HG03378 (cell line): ENCODE measurements around the gene KIF1A.

Experiments
- ATAC-seq: cut with Tn5 transposase; IDR thresholded peaks from one replicate; pipeline ENCODE4 v1.9.1; 2021; ENCODE audit warnings: mild to moderate bottlenecking, moderate library complexity; ENCODE audit not compliant: unreplicated experiment

The KIF1A gene

DNA sequence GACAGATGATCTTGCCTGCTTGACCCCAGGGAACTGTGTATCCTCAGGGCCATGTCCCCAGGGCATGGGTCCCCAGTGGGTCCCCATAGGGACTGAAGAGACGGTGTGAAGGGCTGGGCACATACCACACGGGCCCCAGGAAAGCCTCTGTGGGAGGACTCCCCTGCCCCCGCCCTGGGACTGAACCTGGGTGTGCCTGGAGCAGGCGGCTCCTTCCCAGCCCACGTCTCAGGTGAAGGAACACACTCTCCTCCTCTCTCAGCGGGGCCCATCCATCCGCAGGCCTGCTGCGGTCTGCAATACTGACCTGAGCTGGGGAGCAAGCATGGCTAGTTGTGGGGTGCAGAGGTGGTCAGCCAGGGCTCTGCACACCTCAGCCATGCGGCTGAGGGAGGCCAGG, 45.2 kb downstream of the KIF1A start:
- ATAC-seq = no peak

DNA sequence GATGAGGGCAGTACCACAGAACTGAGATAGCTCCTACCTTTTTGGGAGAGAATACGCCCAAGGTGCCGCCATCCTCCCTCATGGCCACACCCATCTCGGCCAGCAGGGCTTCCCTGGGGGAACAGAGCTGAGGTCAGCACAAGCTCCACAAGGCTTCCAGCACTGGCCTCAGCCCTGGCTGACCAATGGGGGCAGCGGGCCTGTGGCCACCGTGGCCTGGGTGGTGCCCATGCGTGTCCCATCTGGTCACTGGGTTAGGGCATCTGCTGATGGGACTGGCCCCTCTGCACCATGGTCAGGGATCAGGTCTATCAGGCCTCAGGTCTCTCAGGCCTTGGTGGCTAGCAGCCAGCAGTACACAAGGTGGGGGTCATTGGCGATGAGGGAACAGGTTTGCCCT, 50.9 kb downstream of the KIF1A start:
- no peak for ATAC-seq

DNA sequence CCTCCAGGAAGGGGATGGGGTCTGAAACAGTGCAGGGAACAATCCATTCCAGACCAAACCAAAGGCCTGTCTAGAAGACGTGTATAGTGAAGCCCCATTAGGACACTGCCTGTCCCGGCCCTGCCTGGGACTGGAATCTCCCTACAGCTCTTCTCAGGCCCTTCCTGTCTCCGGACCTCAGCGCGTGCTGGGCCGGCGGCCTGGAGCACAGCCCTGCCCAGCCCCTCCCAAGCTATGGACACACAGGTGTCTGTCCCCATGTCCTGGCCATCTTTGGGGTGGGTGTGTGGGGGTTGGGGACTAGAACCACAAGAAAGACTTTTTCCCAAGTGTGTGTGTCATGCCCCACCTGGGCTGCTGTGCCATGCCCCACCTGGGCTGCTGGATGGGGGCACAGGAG, 51.8 kb downstream of the KIF1A start:
- ATAC-seq = no peak

DNA sequence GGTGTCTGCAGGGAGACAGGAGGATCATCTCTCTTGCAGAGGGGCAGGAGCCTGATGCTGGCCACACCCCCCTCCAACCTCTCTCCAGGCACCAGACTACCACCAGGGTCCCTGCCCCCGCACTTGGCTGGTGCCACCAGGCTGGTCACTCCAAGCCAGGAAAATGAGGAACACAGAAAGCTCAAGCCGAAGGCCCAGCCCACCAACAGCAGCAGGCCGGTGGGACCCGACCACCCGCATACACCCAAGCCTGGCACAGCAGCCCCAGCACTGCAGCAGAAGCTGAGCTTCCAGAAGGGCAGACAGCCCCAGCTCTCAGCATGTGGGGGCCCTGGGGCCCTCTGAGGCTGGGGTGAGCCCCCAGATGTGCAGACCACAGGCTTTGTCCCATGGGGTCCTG, 52.7 kb downstream of the KIF1A start:
- ATAC-seq = no peak

DNA sequence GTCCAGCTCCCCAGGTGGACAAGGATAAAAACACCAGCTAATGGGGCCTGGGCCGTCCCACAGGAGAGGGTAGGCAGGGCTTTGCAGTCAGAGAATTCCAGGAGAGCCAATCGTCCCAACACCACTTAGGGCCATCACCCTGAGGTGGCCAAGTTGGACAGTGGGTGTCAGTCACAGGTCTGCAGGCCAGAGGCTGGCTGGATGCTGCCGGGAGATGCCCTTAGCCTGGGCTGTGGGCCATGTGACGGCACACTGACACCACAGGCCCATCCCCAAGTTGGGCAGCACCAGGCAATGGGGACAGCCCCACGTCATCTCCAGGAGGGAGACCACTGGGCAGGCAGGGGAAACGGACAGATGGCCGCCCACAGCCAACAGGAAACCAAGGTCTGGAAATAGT, 53.9 kb downstream of the KIF1A start:
- ATAC-seq = no peak

DNA sequence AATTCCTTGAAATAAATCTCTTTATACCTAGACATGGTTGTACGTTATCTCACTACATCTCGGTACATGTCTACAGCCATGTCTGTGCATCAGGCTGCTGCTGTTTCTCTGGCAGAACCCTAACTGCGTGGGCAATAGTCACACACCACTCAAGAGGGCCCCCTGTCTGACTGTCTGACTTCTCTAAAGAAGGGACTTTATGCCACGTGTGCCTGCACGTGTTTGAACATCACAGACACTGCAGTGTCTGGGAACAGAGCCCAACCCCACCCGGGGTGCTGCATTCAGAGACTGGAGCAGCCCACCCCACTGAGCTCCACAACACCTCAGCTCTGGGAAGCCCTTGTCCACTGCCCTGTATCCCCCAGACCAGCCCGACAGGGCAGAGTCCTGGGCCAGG, 55.0 kb downstream of the KIF1A start:
- no peak for ATAC-seq

DNA sequence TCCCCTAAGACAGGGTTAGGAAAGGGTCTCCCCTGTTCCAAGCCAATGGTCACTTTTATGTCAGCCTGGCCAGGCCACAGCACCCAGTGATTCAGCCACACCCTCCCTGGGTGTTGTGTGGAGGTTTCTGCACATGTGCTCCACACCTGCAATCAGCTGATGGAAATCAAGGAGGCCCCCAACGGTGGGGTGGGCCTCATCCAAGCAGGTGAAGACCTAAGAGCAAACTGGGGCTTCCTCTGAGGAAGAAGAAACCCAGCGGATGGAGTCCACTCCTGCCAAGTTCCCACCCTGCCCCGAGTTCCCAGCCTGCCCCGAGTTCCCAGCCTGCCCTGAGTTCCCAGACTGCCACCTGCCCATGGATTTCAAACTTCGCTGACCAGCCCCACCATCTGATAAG, 55.4 kb downstream of the KIF1A start:
- no peak for ATAC-seq

DNA sequence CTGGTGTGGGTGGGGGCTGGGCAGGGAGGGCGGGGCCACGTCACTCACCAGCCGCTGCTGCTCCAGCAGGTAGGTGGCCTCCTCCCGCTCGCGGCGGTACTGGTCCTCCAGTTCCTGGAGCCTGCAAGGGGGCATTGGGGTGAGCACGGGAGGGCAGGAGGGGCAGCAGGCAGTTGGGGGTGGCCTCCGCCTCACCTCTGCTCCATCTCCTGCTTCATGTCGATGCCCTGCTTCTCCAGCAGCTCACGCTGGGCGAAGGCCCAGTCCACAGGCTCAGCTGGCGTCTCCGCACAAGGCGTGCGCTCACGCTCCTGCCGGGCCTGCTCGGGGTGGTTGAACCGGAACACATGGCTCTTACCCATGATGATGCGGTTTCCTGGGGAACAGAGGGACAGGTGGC, 57.0 kb downstream of the KIF1A start:
- ATAC-seq = no peak

DNA sequence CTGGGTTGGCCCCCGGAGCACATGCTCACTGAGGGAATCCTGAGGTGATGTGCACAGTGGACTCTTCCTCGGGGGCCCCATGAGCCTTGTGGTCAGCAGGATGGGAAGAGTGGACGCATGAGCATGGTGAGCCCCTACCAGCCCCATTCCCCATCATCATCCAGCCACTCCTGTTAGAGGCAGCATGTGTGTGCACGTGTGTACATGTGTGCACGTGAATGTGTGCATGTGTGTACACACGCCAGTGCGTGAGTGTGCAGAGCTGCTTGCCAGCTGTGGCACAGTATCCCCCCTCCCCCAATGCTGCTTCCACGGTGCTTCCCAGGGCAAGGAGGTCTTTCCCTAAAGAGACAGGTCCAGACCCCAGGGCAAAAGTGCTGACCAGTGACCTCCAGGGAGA, 57.8 kb downstream of the KIF1A start:
- ATAC-seq = no peak

DNA sequence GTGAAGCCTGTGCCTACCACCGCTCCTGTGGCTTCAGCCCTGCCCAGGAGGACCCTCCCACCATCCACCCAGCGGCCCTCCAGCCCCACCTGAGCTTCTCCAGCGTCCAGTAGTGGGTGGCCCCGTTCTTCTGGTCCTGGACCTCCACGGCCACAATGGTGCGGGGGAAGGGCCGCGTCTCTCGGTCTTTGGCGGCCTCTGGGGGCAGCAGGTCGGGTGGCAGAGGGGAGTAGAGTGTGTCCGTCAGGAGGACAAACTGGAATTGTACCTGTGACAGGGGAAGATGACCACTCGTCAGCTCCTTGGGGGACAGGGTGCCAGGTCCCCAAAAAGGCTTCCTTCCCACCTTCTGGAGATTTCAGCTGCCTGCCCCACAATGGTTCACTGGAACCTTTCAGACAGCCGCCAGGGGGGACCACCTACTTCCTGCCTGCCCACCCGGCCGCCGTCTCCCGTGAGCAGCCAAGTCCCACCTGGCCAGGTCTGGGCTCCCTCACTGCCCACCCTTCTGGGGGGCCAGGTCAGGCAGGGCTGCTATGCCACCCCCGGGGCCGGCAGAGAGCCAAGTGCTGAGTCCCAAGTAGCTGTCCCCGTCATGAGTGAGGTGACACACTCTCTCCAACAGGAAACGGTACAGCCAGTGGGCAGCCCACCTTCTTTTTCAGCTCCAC, 59.3 kb downstream of the KIF1A start:
- ATAC-seq = no peak

DNA sequence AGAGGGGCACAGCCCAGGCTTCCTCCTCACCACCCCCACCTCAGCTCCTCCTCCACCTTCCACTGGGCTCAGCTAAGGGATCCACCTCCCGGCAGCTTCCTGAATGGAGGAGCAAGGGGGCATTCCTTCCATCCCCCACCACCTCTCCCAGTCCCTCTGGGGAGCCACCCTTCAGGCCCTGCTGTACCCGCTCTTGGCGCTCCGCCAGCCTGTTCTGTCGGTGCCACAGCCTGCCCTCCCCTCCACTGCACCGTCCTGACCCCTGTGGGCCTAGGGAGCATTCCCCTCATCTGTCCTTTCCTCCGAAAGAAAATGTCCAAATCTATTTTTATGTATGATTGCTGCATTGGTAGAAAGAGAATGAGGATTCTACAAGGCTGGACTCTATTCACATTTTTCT, 59.9 kb downstream of the KIF1A start:
- ATAC-seq = no peak

DNA sequence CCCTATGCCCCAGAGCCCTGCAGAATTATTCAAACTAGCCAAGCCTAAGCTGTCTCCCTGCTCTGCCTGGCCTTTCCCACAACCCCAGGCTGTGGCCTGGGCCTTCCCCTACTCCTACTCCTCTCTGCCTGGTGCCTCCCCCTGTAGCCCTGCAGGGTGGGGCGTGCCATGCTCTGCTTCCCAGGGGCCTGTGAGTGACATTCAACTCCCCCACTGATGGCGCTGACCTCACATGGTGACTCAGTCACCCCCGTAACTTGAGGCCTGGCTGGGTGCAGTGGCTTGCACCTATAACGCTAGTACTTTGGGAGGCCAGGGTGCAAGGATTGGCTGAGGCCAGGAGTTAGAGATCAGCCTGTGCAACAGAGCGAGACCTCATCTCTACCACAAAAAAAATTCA, 60.6 kb downstream of the KIF1A start:
- ATAC-seq = no peak

DNA sequence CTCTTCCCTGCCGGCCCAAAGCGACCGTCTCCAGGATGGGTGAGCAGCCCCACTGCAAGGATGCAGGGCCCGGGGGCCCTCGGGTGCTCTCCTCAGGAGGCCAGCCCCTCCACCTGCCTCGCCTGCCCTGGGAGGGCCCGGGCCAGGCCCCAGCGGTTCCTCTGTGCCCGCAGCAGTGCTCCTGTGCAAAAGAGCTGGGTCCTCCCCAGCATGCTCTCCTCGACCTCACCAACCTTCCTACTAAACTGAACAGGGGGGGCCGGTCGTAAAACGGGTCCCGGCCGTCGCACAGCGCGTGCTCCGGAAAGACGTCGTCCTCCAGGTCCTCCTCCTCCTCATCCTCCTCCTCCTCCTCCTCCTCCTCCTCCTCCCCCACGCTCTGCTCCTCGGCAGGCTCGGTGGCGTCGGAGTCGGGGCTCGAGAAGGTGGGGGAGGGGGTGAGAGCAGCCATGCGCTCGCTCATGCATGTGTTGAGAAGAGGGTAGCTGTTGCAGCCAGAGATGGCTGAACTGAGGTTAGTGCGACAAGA, 62.9 kb downstream of the KIF1A start:
- ATAC-seq = no peak

DNA sequence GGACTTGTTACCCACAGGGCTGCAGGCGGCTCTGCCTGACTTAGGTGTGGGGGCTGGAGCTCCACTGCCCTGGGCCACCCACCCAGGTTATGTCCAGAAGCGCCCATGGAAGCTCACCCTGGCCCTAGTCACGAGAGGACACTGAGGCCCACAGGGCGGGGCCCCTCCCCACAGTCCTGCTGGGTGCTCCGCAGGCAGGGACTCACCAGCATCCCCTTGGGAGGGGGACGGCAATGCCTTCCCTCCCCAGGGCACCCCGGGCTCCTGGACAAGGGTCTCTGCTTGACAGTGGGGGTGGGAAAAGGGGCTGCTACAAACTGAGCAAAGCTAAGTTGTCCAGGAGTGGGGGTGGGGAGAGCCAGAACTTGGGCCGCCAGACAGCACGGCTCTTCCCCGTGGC, 67.8 kb downstream of the KIF1A start:
- no peak for ATAC-seq

DNA sequence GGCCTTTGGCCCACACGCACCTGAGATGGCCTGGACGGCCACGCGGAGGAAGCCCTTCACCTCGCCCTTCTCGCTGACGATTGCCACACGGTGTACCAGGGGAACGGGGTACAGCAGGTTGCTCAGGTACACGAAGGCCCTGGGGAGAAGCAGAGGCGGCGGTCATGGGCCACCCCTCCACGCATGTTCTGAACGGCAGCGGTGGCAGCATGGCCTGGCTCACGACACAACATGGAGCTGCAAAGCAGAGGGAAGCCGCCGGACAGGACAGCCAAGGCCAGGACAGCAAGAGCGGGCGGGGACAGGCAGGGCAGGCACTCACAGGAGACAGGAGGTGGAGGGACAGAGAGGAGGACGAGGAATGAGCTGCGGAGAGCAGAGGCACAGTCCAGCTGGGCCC, 69.6 kb downstream of the KIF1A start:
- no peak for ATAC-seq

DNA sequence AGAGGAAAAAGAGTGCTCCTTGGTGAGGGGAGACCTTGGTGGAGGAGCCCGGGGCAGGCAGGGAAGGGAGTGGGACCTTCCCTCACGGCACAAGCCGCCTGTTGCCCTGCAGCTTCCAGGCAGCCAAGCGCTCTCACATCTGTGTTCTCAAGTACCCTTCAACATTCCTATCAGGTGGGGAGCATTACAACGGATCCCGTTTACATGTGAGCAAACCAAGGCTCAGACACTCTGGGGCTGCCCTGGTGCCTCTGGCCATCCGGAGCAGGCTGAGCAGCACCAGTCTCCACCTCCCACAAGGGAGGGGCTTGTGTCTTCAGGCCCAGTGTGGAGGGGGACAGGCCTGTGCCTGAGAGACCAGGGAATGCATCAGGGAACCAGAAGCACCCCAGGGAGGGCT, 70.5 kb downstream of the KIF1A start:
- no peak for ATAC-seq

DNA sequence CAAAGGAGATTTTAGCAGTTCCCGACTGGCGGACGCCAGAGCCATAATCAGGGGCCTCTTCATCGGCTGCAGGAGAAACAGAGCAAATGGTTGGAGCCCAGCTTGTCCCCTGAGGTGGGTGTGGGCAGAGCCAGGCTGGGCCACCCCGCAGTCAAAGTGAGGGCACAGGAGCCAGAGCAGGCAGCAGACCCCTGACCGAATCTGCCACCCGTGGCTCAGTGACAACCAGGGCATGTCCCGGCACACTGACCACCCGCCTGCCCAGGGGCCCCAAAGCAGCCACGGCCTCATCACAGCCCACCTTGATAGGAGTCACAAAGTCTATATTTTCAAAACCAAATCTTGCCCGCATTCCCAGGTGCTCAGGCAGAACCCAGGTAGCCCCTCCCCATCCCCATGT, 72.8 kb downstream of the KIF1A start:
- no peak for ATAC-seq

DNA sequence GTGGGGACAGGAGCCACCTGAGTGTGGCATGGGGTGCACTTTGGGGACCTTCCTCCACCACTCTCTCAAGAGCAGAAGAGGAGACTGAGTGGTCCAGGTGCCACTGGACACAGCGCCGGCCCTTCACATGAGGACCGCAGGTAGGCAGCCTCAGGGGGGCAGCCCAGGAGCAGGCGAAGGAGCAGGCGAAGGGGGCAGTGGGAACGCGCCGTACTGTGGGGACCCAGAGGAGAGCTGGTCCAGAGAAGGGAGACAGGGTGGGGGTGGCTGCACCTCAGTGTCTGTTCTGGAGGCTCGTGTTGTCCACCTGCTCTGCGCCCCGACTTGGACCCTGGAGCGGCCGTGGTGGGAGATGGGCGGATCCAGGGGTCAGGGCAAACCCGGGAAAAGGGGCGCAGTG, 73.3 kb downstream of the KIF1A start:
- no peak for ATAC-seq

DNA sequence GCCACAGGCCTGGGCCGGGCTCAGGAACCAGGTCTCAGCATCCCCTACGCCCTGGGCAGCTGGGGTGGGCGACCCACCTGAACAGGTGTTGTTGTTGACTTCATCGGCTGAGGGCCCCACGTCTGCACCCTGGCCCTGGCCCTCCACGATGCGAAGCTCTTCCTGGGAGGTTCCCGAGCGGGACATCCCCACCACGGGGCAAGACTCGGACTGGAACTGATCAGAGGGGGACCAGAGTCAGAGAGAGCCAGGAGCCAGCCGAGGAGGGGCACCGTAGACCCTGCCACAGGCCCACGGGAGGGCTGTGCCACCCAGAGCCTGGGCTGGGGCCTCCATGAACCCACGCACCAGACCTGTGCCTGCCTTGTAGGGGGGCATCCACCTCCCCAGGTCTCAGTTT, 74.1 kb downstream of the KIF1A start:
- ATAC-seq = no peak

DNA sequence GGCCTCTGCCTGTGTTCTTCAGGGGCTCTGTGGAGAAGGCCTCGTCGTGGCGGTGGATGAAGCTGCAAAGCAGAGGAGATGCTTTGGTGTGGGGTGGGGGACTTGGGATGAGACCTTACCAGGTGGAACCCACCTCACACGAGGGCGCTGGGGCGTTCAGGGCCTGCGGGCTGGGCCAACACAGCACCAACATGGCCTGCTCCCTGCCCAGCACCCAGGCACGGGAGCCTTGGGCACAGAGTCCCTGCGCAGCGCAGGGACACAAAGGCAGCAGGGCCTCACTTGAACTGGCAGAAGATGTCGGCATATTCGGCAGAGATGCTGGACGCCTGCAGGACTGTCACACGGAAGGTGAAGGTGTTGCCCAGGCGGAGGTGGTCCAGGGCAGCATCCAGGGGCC, 74.6 kb downstream of the KIF1A start:
- ATAC-seq = no peak

DNA sequence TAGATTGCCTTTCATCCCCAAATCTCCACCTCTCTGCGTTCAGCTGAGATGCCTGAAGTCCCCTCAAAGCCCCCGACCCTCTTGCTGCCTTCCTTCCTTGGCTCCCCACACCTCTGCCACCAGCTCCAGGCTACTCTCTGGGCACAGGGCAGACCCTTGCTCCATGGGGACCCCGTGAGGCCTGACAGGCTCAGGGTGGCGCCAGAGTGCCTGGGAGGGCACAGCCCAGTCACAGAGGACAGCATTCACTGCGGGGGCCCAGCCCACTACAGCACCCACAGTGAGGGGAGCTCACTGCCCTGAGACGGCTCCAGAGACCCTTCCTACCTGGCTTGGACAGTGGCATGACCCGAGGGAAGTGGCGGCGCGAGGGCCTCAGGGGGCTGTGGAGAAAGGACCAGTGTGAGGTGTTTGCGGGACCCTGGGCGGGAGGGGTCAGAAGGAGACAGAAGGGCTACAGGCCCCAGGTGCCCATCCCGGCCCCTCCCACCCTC, 77.4 kb downstream of the KIF1A start:
- no peak for ATAC-seq

DNA sequence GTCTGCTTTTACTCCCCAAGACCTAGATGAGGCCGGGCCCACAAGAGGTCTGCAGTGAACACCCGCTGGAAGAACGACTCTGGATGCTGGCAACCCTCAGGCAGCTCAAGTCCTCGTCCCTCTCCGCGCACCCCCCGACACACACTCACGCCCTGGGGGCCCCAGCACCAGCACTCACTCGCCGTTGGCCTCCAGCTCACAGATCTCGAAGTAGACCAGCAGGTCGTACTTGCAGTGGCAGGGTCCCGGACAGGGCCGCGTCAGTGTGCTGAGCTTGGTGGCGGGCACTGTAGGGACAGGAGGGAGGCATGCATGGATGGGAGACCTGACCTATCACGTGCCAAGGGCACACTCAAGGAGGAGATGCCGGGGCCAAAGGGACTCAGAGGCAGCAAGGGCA, 78.9 kb downstream of the KIF1A start:
- no peak for ATAC-seq

DNA sequence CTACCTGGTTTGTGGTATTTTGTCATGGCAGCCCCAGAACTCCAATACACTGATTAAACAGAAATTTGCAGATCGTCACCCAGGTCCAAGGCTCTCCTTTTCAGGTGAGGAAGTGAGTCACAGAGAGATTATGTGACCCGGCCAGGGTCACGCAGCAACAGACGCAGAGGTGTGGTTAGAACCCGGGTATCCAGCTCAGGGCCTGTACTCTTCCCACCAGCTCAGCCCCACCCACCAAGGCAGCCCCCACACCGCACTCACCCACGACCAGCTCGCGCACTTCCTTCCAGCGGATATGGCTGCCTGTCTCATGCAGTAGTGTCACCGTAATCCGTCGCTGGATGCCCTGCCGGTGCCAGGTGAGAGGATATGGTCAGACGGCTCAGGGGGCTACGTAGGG, 80.2 kb downstream of the KIF1A start:
- ATAC-seq = no peak
